Progenitor cell of endocrine pancreas (in vitro differentiated cells): Measurements from ENCODE around the gene SCLT1. TPM values are rescaled to one million over a fixed set of nuclear protein-coding genes. Genes with fewer than 3 reads are reported as not detected.
"Not testable (repeated sequence)": the region's sequence is repeated elsewhere in the genome, so short reads cannot be mapped to it uniquely, and the experiment has no call there.

Experiments used
- DNase-seq: peaks from one replicate; pipeline ENCODE4 v3.0.0; 2021; ENCODE audit warnings: low spot score; ENCODE audit not compliant: unreplicated experiment
- H3K27ac Mint-ChIP-seq: 2 replicates; pipeline ENCODE4 v1.8.0; 2021; ENCODE audit warnings: mild to moderate bottlenecking, moderate library complexity, mixed read lengths
- H3K27me3 Mint-ChIP-seq: 2 replicates; pipeline ENCODE4 v1.8.0; 2021; ENCODE audit warnings: mixed read lengths
- H3K36me3 Mint-ChIP-seq: 2 replicates; pipeline ENCODE4 v1.8.0; 2022; ENCODE audit warnings: mixed read lengths; ENCODE audit not compliant: insufficient read depth
- H3K4me1 Mint-ChIP-seq: 2 replicates; pipeline ENCODE4 v1.8.0; 2021; ENCODE audit warnings: low read depth, mixed read lengths
- H3K4me3 Mint-ChIP-seq: 2 replicates; pipeline ENCODE4 v1.8.0; 2021; ENCODE audit warnings: low read depth, mild to moderate bottlenecking, moderate library complexity, mixed read lengths
- H3K9me3 Mint-ChIP-seq: 2 replicates; pipeline ENCODE4 v1.8.0; 2021; ENCODE audit warnings: low read depth, mixed read lengths
- total RNA-seq: library from RNA; stranded (reverse); gene quantifications from 2 replicates; pipeline ENCODE4 v1.2.1, GENCODE V29; 2021
- TF ChIP-seq, protein P1 (sequence below): fragments of 200-600 bp; sonication (generic); IDR thresholded peaks from one replicate; pipeline ENCODE4 v1.5.0; 2021; ENCODE audit warnings: antibody characterized with exemption, mild to moderate bottlenecking; ENCODE audit not compliant: unreplicated experiment

The SCLT1 gene
- total RNA-seq, 1 donor from 2014 or later: 16.1 TPM

DNA sequence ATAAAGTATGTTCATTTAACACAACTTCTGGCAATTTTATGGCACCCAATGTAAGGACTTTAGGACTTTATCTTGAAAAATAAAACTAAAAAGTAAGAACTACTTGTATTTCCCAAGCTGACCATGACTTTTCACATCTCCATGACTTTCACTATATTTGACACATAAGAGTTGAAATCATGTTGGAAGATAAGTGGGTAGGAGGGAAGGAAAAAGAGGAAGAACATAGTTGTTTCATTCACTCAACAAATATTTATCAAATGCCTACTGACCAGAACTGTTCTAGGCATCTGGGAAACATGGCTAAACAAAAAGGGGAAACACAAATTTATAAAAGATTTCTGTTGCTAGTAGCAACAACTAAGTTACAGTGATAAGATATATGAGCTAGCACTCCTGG is 16.0 kb downstream of the SCLT1 start:
- Mint-ChIP-seq H3K9me3 (peaks cover 30% of the 10 kb centered on the region), H3K27ac (no peak overlapping the region), H3K4me1 (no peaks in the 10 kb centered on the region), H3K36me3 (peaks cover 55% of the 10 kb centered on the region), H3K4me3 (no peak overlapping the region), H3K27me3 (no peaks in the 10 kb centered on the region)
- DNase-seq: no peak
- TF ChIP-seq, protein P1, sequence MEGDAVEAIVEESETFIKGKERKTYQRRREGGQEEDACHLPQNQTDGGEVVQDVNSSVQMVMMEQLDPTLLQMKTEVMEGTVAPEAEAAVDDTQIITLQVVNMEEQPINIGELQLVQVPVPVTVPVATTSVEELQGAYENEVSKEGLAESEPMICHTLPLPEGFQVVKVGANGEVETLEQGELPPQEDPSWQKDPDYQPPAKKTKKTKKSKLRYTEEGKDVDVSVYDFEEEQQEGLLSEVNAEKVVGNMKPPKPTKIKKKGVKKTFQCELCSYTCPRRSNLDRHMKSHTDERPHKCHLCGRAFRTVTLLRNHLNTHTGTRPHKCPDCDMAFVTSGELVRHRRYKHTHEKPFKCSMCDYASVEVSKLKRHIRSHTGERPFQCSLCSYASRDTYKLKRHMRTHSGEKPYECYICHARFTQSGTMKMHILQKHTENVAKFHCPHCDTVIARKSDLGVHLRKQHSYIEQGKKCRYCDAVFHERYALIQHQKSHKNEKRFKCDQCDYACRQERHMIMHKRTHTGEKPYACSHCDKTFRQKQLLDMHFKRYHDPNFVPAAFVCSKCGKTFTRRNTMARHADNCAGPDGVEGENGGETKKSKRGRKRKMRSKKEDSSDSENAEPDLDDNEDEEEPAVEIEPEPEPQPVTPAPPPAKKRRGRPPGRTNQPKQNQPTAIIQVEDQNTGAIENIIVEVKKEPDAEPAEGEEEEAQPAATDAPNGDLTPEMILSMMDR: no peak

DNA sequence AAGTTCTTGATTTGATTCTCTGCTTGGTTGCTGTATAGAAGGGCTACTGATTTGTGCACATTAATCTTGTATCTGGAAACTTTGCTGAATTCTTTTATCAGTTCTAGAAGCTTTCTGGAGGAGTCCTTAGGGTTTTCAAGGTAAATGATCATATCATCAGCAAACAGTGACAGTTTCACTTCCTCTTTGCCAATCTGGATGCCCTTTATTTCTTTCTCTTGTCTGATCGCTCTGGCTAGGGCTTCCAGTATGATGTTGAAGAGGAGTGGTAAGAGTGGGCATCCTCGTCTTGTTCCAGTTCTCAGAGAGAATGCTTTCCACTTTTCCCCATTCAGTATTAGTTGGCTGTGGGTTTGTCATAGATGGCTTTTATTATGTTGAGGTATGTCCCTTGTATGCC is 23.8 kb downstream of the SCLT1 start:
- H3K4me3 Mint-ChIP-seq, DNase-seq, H3K27ac Mint-ChIP-seq, H3K4me1 Mint-ChIP-seq, H3K27me3 Mint-ChIP-seq: not testable (repeated sequence)
- Mint-ChIP-seq H3K36me3 (peaks cover 38% of the 10 kb centered on the region), H3K9me3 (peaks cover 56% of the 10 kb centered on the region)

DNA sequence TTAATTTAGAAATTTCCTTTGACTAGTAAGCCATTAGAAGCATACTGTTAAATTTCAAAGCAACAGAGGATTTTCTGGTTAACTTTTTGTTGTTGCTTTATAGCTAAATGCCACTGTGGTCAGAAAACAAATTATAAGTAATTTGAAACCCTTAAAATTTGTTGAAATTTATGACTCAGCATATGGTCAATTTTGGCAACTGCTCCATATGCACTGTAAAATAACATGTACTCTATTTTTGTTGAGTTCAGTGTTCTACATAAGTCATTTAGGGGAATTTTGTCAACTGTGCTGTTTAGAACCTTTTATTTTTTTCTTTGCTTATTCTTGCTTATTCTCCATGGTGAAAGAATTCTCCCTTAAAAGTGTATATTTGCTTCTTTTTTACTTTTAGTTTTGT is 28.6 kb downstream of the SCLT1 start:
- H3K9me3 Mint-ChIP-seq: peaks cover 54% of the 10 kb centered on the region
- H3K36me3 Mint-ChIP-seq: peaks cover 43% of the 10 kb centered on the region
- no peaks in the 10 kb centered on the region for H3K27me3 Mint-ChIP-seq
- no peak overlapping the region for H3K4me3 Mint-ChIP-seq
- no peaks in the 10 kb centered on the region for H3K4me1 Mint-ChIP-seq
- H3K27ac Mint-ChIP-seq: no peak overlapping the region
- DNase-seq: no peak
- TF ChIP-seq, protein P1: no peak

DNA sequence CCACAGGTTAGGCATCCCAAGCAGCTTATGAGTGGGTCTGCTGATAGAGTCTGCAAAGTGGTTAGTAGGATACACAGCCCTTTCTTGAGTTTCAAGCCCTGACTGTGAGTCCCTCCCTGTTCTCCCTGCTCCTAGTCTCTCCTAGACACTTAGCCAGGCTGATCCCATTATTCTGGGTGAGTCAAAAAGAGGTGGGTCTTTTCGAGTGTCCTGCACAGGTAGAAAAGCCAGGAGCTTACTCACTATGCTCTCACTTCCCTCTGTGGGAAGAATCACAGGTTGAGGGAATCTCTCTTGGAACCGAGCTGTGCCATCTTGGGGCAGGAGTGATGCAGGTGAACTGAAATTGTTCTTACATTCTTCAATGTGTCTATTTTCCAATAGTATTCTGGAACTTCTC is 29.7 kb downstream of the SCLT1 start:
- peaks cover 52% of the 10 kb centered on the region for H3K9me3 Mint-ChIP-seq
- H3K4me3 Mint-ChIP-seq: no peak overlapping the region
- no peak for DNase-seq
- H3K36me3 Mint-ChIP-seq: peaks cover 41% of the 10 kb centered on the region
- H3K27ac Mint-ChIP-seq: no peak overlapping the region
- H3K27me3 Mint-ChIP-seq: no peaks in the 10 kb centered on the region
- H3K4me1 Mint-ChIP-seq: no peaks in the 10 kb centered on the region
- TF ChIP-seq, protein P1: no peak

DNA sequence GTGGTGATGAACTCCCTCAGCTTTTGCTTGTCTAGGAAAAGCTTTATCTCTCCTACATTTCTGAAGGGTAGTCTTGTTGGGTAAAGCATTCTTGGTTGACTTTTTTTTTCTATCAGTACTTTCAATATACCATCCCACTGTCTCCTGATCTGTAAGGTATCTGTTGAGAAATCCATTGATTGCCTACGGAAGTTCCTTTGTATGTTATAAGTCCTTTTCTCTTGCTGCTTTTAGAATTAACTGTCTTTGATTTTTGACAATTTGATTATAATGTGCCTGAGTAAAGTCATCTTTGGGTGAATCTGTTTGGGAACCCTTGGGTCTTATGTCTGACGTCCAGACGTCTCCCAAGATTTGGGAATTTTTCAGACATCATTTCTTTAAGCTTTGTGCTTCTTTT is 30.8 kb downstream of the SCLT1 start:
- no peak overlapping the region for H3K4me3 Mint-ChIP-seq
- H3K27ac Mint-ChIP-seq: no peak overlapping the region
- no peaks in the 10 kb centered on the region for H3K4me1 Mint-ChIP-seq
- H3K27me3 Mint-ChIP-seq: no peaks in the 10 kb centered on the region
- H3K9me3 Mint-ChIP-seq: peaks cover 49% of the 10 kb centered on the region
- H3K36me3 Mint-ChIP-seq: peaks cover 41% of the 10 kb centered on the region
- TF ChIP-seq, protein P1: no peak
- DNase-seq: no peak

DNA sequence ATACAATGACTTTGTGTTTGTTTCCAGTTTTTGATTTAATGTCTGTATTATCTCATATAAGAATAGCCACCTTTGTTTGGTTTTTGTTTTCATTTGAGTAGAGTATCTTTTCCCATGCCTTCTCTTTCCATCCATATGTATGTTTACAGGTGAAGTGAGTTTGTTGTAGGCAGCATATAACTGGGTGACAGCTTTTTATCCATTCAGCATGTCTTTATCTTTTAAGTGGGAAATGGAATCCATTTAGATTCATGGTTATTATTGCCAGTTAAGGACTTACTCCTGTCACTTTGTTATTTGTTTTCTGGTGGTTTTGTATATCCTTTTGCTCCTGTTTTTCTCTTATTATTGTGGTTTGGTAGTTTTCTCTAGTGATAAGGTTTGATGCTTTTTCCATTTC is 34.3 kb downstream of the SCLT1 start:
- peaks cover 72% of the 10 kb centered on the region for H3K9me3 Mint-ChIP-seq
- TF ChIP-seq, protein P1: no peak
- H3K27ac Mint-ChIP-seq: no peak overlapping the region
- peaks cover 55% of the 10 kb centered on the region for H3K36me3 Mint-ChIP-seq
- no peaks in the 10 kb centered on the region for H3K4me1 Mint-ChIP-seq
- H3K27me3 Mint-ChIP-seq: no peaks in the 10 kb centered on the region
- DNase-seq: no peak
- H3K4me3 Mint-ChIP-seq: no peak overlapping the region
